Thyroid gland (tissue), 4 donors: ENCODE results near the gene KLF2. TPM values are rescaled to one million over a fixed set of nuclear protein-coding genes. Genes with fewer than 3 reads are reported as not detected.

Source experiments
- DNase-seq, 2 donors: peaks; one replicate each; pipeline ENCODE4 v3.0.0-alpha.2; 2019
- H3K27ac ChIP-seq, 3 donors: fragments of 200-600 bp; sonication (generic); 1 replicate in 2 of 3; 2 replicates in 1 of 3; pipeline ENCODE4 v1.5.1; 2016 to 2019; ENCODE audit warnings: mild to moderate bottlenecking in 1 of 3, moderate library complexity in 1 of 3
- H3K27me3 ChIP-seq: fragments of 200-600 bp; sonication (generic); one replicate; pipeline ENCODE4 v1.5.1; 2019
- H3K36me3 ChIP-seq, 2 donors: fragments of 200-600 bp; sonication (generic); one replicate each; pipeline ENCODE4 v1.5.1; 2016 to 2019
- H3K4me1 ChIP-seq, 2 donors: fragments of 200-600 bp; sonication (generic); one replicate each; pipeline ENCODE4 v1.5.1; 2017 to 2019
- H3K4me3 ChIP-seq, 3 donors: fragments of 200-600 bp; sonication (generic); replicated peaks in 1 of 3; 1 replicate in 2 of 3; 2 replicates in 1 of 3; pipeline ENCODE4 v1.5.1; 2016; ENCODE audit warnings: mild to moderate bottlenecking in 1 of 3
- H3K9me3 ChIP-seq: fragments of 200-600 bp; sonication (generic); one replicate; pipeline ENCODE4 v1.5.1; 2017
- POLR2A ChIP-seq, 2 donors: fragments of 450-650 bp; IDR thresholded peaks; one replicate each; pipeline ENCODE4 v1.6.1; 2017; ENCODE audit warnings: antibody characterized with exemption in 2 of 2, mild to moderate bottlenecking in 2 of 2, moderate library complexity in 1 of 2
- WGBS, 2 donors: methylation state at CpG; one replicate each; pipeline ENCODE4 v1.1.5; 2017; 5-methylcytosine and 5-hydroxymethylcytosine counted together
- intact Hi-C: fragments of 100-400 bp; cut with DNase I; formaldehyde crosslinking; loops from one replicate; pipeline ENCODE4 v1.15.1; 2023
- total RNA-seq, 4 donors: library from RNA; depleted of rRNA; stranded (reverse); fragments of >200 nt; gene quantifications; one replicate each; pipeline ENCODE4 v1.2.3, GENCODE V29; 2016
- TF ChIP-seq, protein P1 (sequence below), 6 experiments: fragments of 200-600 bp in 3 of 6; fragments of 450-650 bp in 3 of 6; sonication (generic) in 3 of 6; IDR thresholded peaks; one replicate each; pipeline ENCODE4 v1.5.1; 2016 to 2019; ENCODE audit warnings: antibody characterized with exemption in 6 of 6, mild to moderate bottlenecking in 2 of 6, inconsistent platforms in 1 of 6, moderate library complexity in 1 of 6

KLF2 gene
- total RNA-seq, 4 donors from 2014 or later: 9.1 to 15.9 (median 14.0) TPM

GRCh38 chr19:16366433-16367260 lies 42.0 kb downstream of the KLF2 start:
- H3K27ac ChIP-seq: no peak overlapping the region
- no peaks in the 10 kb centered on the region for H3K36me3 ChIP-seq
- no peaks in the 10 kb centered on the region for H3K9me3 ChIP-seq
- intact Hi-C loops: no loop called here
- no peaks in the 10 kb centered on the region for H3K27me3 ChIP-seq
- TF ChIP-seq POLR2A (IDR thresholded peaks at IDR 0.05): no peak
- TF ChIP-seq, protein P1, sequence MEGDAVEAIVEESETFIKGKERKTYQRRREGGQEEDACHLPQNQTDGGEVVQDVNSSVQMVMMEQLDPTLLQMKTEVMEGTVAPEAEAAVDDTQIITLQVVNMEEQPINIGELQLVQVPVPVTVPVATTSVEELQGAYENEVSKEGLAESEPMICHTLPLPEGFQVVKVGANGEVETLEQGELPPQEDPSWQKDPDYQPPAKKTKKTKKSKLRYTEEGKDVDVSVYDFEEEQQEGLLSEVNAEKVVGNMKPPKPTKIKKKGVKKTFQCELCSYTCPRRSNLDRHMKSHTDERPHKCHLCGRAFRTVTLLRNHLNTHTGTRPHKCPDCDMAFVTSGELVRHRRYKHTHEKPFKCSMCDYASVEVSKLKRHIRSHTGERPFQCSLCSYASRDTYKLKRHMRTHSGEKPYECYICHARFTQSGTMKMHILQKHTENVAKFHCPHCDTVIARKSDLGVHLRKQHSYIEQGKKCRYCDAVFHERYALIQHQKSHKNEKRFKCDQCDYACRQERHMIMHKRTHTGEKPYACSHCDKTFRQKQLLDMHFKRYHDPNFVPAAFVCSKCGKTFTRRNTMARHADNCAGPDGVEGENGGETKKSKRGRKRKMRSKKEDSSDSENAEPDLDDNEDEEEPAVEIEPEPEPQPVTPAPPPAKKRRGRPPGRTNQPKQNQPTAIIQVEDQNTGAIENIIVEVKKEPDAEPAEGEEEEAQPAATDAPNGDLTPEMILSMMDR (IDR thresholded peaks at IDR 0.05): no peak
- peaks cover 10 to 23% of the 10 kb centered on the region in 2 donors for H3K4me1 ChIP-seq
- H3K4me3 ChIP-seq: no peak overlapping the region
- no peak for DNase-seq
- 78 to 79% methylated on average over 25 of the region's 25 CpGs for WGBS, 2 donors

GRCh38 chr19:16367261-16367683 lies 42.6 kb downstream of the KLF2 start:
- Histone ChIP-seq H3K4me1 (peaks cover 8 to 26% of the 10 kb centered on the region in 2 donors), H3K36me3 (no peaks in the 10 kb centered on the region), H3K9me3 (no peaks in the 10 kb centered on the region), H3K27ac (no peak overlapping the region), H3K27me3 (no peaks in the 10 kb centered on the region), H3K4me3 (no peak overlapping the region)
- TF ChIP-seq, protein P1 (IDR thresholded peaks at IDR 0.05): no peak
- no peak for TF ChIP-seq POLR2A (IDR thresholded peaks at IDR 0.05)
- intact Hi-C loops: no loop called here
- 86 to 87% methylated on average over 10 of the region's 10 CpGs for WGBS, 2 donors
- no peak for DNase-seq

GRCh38 chr19:16368385-16369305 lies 44.0 kb downstream of the KLF2 start:
- peaks cover 0 to 31% of the 10 kb centered on the region in 2 donors for H3K4me1 ChIP-seq
- no peak for DNase-seq

DNA sequence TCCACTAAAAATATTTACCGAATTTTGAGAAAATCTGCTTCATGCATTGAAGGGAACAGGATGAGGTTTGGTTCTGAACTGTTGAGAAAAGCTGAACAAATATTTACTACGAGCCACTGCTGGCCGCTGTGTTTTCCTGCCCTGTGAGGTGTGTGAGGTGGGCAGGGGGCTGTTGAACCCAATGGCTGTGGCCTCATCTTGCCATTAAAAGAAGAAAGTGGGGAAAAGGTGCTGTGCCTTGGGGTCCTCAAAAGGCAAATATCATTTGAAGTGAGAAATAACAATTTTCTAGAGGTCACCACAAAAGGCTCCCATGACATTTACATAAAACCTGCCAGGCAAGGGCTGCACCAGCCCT lies 44.7 kb downstream of the KLF2 start:
- Histone ChIP-seq H3K27me3 (no peaks in the 10 kb centered on the region), H3K9me3 (no peaks in the 10 kb centered on the region), H3K4me1 (peaks cover 0 to 37% of the 10 kb centered on the region in 2 donors), H3K36me3 (no peaks in the 10 kb centered on the region), H3K4me3 (no peak overlapping the region), H3K27ac (no peak overlapping the region)
- TF ChIP-seq, protein P1 (IDR thresholded peaks at IDR 0.05): no peak
- TF ChIP-seq POLR2A (IDR thresholded peaks at IDR 0.05): no peak
- no peak for DNase-seq
- 64 to 82% methylated on average over 3 of the region's 3 CpGs for WGBS, 2 donors
- intact Hi-C loops: no loop called here

More at GRCh38 chr19:16368385-16369305, 44.0 kb downstream of the KLF2 start:
- no peak for TF ChIP-seq POLR2A (IDR thresholded peaks at IDR 0.05)
- TF ChIP-seq, protein P1 (IDR thresholded peaks at IDR 0.05): no peak
- Histone ChIP-seq H3K27ac (no peak overlapping the region), H3K9me3 (no peaks in the 10 kb centered on the region), H3K4me3 (no peak overlapping the region), H3K27me3 (no peaks in the 10 kb centered on the region), H3K36me3 (no peaks in the 10 kb centered on the region)
- WGBS, 2 donors: 71 to 76% methylated on average over 18 of the region's 18 CpGs
- intact Hi-C loops: no loop called here
